Heart right ventricle (tissue), 16 donors: ENCODE measurements around the gene TUBG2. TPM values are rescaled to one million over a fixed set of nuclear protein-coding genes. Genes with fewer than 3 reads are reported as not detected.
"Not testable (repeated sequence)": the region's sequence is repeated elsewhere in the genome, so short reads cannot be mapped to it uniquely, and the experiment has no call there.

Experiments used
- ATAC-seq, 8 donors: fragments of 200-7000 bp; cut with Tn5 transposase; one replicate each; pipeline ENCODE4 v1.9.1; 2020; ENCODE audit warnings: mild to moderate bottlenecking in 8 of 8, moderate library complexity in 8 of 8, moderate number of reproducible peaks in 1 of 8
- DNase-seq, 2 donors: peaks; one replicate each; pipeline ENCODE4 v3.0.0-alpha.2; 2020
- H3K27ac ChIP-seq, 10 donors: fragments of 200-600 bp; sonication (generic) in 2 of 10; one replicate each; pipeline versions ENCODE4 v1.5.0 to v1.8.0; 2020 to 2022; ENCODE audit warnings: mild to moderate bottlenecking in 3 of 10
- H3K27me3 ChIP-seq, 7 donors: fragments of 200-600 bp; one replicate each; pipeline ENCODE4 v1.8.0; 2021 to 2022; ENCODE audit warnings: mild to moderate bottlenecking in 2 of 7
- H3K36me3 ChIP-seq, 9 donors: fragments of 200-600 bp; sonication (generic) in 1 of 9; one replicate each; pipeline versions ENCODE4 v1.5.0 to v1.8.0; 2020 to 2022; ENCODE audit warnings: mild to moderate bottlenecking in 2 of 9
- H3K4me1 ChIP-seq, 9 donors: fragments of 200-600 bp; sonication (generic) in 1 of 9; one replicate each; pipeline versions ENCODE4 v1.5.0 to v1.8.0; 2020 to 2022; ENCODE audit warnings: mild to moderate bottlenecking in 4 of 9
- H3K4me3 ChIP-seq, 10 donors: fragments of 200-600 bp; sonication (generic) in 2 of 10; one replicate each; pipeline versions ENCODE4 v1.5.0 to v1.8.0; 2020 to 2022; ENCODE audit warnings: mild to moderate bottlenecking in 7 of 10, moderate library complexity in 2 of 10
- H3K9me3 ChIP-seq, 11 donors: fragments of 200-600 bp in 10 of 11; sonication (generic) in 2 of 11; one replicate each; pipeline versions ENCODE4 v1.5.0 to v1.8.0; 2013 to 2022; ENCODE audit warnings: mild to moderate bottlenecking in 2 of 11, control low read depth in 1 of 11, moderate library complexity in 1 of 11
- WGBS, 2 donors: extraction: QIAGEN DNeasy Blood & Tissue Kit; methylation state at CpG; one replicate each; pipeline ENCODE4 v1.1.7; 2013; ENCODE audit warnings: inconsistent platforms in 1 of 2; 5-methylcytosine and 5-hydroxymethylcytosine counted together
- intact Hi-C, 10 donors: fragments of 100-400 bp; cut with DNase I; formaldehyde crosslinking; loops; one replicate each; pipeline versions ENCODE4 v1.11.1 to v1.14.2; 2022
- polyA plus RNA-seq, 2 donors: library from polyadenylated mRNA; stranded (reverse); fragments of 200-250 nt; gene quantifications; one replicate each; pipeline ENCODE4 v1.2.3, GENCODE V29; 2013
- total RNA-seq, 10 donors: library from RNA; stranded (reverse); fragmentation: NEBNext Ultra II Directional in 3 of 10; extraction: Animal tissue kit (Norgen Biotek cat#: 25700) in 3 of 10; gene quantifications; one replicate each; pipeline versions ENCODE4 v1.2.1 to v1.2.4, GENCODE V29; 2021 to 2023
- TF ChIP-seq, protein P1 (sequence below), 9 donors: fragments of 200-600 bp; sonication (generic) in 2 of 9; IDR thresholded peaks; one replicate each; pipeline versions ENCODE4 v1.5.0 to v1.8.0; 2021 to 2022; ENCODE audit warnings: antibody characterized with exemption in 9 of 9, mild to moderate bottlenecking in 5 of 9, moderate library complexity in 1 of 9
- donor health status: Arrhythmogenic right ventricular cardiomyopathy.
- donor health status: ischemic (EF 13 %, LVEDD 7.1; RV severe dilation, severe dysfunction).
- donor health status: healthy with polysubstance abuse.
- donor health status: DM: no; HTN: yes; CAD: no.
- donor health status: DM: no; HTN: no; CAD: no.
- donor health status: ischemic (EF 25% LVEDD 6.9; RV normal size, moderate dysfunction).
- donor health status: ischemic (EF 25% LVEDD 5.7; RV mildly dilated, moderate dysfunction).
- donor health status: healthy.
- donor health status: DM: yes; HTN: yes; CAD: no.
- donor health status: Ischemic cardiomyopathy.
- donor health status: ischemic (EF 35%, LVEDD 5.7; RV mildly dilated, moderate dysfunction).
- donor health status: nonischemic (EF 11% LVEDD 7.7; RV severe dilation, severe dysfunction).
- donor health status: DM: yes; HTN: yes; CAD: no.
- donor health status: PGD.
- donor health status: ischemic (EF 29% LVEDD 5.4; RV normal size, mild dysfunction).
- donor health status: nonischemic (EF 23%, LVEDD 6.1; RV moderate dilation, normal function).

The TUBG2 gene
- total and polyA plus RNA-seq, 12 donors = 9.8 to 21.3 (median 14.7) TPM

DNA sequence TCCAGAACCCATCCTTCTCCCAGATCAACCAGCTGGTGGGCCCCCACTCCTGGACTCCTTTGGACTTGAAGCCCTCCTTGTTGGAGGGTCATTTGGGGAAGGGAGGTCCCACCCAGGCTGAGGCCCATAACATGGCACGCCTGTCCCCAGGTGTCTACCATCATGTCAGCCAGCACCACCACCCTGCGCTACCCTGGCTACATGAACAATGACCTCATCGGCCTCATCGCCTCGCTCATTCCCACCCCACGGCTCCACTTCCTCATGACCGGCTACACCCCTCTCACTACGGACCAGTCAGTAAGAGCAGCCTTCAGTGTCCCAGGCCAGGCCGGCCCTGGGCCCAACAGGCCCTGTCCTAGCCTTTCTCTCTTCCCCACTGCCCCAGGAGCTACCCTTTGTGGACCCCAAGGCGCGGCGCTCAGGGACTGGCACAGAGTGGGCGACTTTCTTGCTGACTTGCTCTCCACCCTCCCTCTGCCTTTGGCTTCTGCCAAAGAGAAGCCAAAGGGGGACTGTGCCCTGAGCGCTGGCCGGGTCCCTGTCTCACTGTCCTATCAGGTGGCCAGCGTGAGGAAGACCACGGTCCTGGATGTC, 45.3 kb upstream of the TUBG2 start:
- H3K9me3 ChIP-seq = no peaks in the 10 kb centered on the region
- DNase-seq (no peak), ATAC-seq (no peak)
- H3K27ac ChIP-seq = no peak overlapping the region
- 93 to 96% methylated on average over 17 of the region's 17 CpGs for WGBS, 2 donors
- H3K36me3 ChIP-seq = peaks cover 0 to 55% (median 27%) of the 10 kb centered on the region in 9 donors
- no peaks in the 10 kb centered on the region for H3K27me3 ChIP-seq
- TF ChIP-seq, protein P1, sequence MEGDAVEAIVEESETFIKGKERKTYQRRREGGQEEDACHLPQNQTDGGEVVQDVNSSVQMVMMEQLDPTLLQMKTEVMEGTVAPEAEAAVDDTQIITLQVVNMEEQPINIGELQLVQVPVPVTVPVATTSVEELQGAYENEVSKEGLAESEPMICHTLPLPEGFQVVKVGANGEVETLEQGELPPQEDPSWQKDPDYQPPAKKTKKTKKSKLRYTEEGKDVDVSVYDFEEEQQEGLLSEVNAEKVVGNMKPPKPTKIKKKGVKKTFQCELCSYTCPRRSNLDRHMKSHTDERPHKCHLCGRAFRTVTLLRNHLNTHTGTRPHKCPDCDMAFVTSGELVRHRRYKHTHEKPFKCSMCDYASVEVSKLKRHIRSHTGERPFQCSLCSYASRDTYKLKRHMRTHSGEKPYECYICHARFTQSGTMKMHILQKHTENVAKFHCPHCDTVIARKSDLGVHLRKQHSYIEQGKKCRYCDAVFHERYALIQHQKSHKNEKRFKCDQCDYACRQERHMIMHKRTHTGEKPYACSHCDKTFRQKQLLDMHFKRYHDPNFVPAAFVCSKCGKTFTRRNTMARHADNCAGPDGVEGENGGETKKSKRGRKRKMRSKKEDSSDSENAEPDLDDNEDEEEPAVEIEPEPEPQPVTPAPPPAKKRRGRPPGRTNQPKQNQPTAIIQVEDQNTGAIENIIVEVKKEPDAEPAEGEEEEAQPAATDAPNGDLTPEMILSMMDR (IDR thresholded peaks at IDR 0.05) = no peak
- intact Hi-C loops = loop anchor here in 3 of 10 donors (10.0 kb wide), 2 partner anchors 51 to 71 kb away; partner anchors contain the start of genes CCR10 (in 1 of the 3) and CNTNAP1 (in 1 of the 3)
- H3K4me3 ChIP-seq = no peak overlapping the region
- H3K4me1 ChIP-seq = peaks cover 3 to 26% (median 20%) of the 10 kb centered on the region in 9 donors

DNA sequence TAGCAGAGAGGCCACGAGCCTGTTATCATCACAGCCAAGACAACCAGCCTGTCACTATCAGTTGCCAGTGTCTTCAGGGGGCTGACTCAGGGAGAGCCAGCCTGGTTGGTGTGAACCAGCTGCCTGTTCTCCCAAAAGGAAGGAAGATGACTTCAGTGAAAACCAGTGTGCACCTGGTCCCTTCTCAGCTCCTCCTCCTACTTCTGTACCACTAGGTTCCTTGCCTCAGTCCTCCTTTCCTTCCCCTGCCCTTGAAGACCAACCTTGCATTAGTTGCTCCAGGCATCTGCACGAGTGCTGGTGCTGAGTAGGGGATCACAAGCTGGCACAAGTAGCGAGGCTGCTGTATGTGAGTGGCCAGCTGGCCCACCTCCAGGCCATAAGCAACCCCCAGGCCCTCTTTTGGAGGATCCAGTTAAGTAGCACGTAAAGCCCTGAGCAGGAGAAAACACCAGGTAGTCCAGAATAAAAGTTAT, 41.1 kb upstream of the TUBG2 start:
- intact Hi-C loops = loop anchor here in 6 of 10 donors (5.0 to 10.0 kb wide), 4 partner anchors 39 to 67 kb away; partner anchors contain the start of genes TUBG2 (in 2 of the 6), CCR10 (in 1 of the 6), CNTNAP1 (in 1 of the 6) and PLEKHH3 (in 1 of the 6)
- Histone ChIP-seq H3K36me3 (peaks cover 0 to 33% (median 27%) of the 10 kb centered on the region in 9 donors), H3K4me1 (peaks cover 0 to 22% (median 16%) of the 10 kb centered on the region in 9 donors), H3K4me3 (peak overlapping the region in 3 of 10 donors; percentile 1 to 26 (median 15)), H3K27ac (peak overlapping the region; percentile 12 to 83 (median 73)), H3K27me3 (no peaks in the 10 kb centered on the region), H3K9me3 (no peaks in the 10 kb centered on the region)
- peak in 7 of 8 donors; percentile 3 to 61 (median 21) for ATAC-seq
- WGBS, 2 donors = 30 to 47% methylated on average over 4 of the region's 4 CpGs
- TF ChIP-seq, protein P1 (IDR thresholded peaks at IDR 0.05) = no peak
- DNase-seq = no peak

DNA sequence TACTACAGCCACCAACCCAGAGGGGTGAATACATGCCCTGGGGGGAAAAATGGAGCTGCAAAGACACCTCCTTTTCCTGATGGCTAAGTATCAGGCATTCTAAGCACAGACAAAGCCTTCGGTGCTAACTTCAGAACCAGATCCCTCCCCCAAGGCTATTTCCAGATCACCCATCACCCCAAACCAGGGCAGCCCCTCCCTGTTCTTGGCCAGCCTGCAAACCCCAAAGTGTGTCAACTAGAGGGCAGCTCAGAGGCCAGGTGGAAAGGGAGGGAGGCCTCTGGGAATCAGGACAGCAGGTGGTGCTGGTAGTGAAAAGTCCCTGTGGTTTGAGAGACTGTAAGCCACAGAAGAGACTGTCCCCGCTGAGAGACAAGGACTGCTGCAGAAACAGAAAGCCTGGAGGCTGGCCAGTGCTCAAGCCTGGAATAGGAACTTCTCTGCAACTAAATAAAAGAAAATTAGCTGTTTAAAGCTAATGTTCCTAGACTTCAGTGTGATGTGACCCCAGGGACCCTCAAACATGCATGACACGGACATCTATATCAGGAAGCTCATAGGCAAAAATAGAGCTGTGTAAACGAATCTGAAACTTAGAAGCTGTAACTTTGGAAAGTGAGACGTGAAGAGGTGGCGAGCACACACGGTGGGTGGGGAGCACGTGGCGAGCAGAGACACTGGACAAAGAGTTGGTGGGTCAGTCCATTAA, 40.5 kb upstream of the TUBG2 start:
- peaks cover 0 to 22% (median 16%) of the 10 kb centered on the region in 9 donors for H3K4me1 ChIP-seq
- H3K9me3 ChIP-seq = no peaks in the 10 kb centered on the region
- TF ChIP-seq, protein P1 (IDR thresholded peaks at IDR 0.05) = peak in 7 of 9 donors; percentile 23 to 58 (median 34)
- ATAC-seq = peak; percentile 87 to 98 (median 94)
- H3K36me3 ChIP-seq = peaks cover 0 to 27% (median 22%) of the 10 kb centered on the region in 9 donors
- H3K27ac ChIP-seq = peak overlapping the region; percentile 12 to 83 (median 73)
- DNase-seq = peak; percentile 48 to 70
- no peaks in the 10 kb centered on the region for H3K27me3 ChIP-seq
- intact Hi-C loops = loop anchor here in 6 of 10 donors (5.0 to 10.0 kb wide), 4 partner anchors 39 to 66 kb away; partner anchors contain the start of genes TUBG2 (in 2 of the 6), CCR10 (in 1 of the 6), CNTNAP1 (in 1 of the 6) and PLEKHH3 (in 1 of the 6)
- peak overlapping the region in 3 of 10 donors; percentile 1 to 26 (median 15) for H3K4me3 ChIP-seq
- 21 to 22% methylated on average over 9 of the region's 9 CpGs for WGBS, 2 donors

DNA sequence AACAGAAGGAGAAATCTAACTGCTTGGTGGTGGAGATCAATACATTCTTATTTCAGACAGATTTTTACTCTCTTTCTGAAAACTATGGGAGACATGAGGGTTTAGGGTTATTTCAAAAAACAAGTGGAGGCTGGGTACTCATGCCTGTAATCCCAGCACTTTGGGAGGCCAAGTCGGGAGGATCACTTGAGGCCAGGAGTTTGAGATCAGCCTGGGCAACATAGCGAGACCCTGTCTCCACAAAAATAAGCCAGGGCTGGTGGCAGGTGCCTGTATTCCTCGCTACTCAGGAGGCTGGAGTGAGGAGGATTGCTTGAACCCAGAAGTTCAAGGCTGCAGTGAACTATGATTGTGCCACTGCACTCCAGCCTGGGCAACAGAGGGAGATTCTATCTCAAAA, 37.1 kb upstream of the TUBG2 start:
- H3K36me3 ChIP-seq, H3K4me3 ChIP-seq, ATAC-seq, H3K27ac ChIP-seq, DNase-seq, H3K9me3 ChIP-seq, H3K27me3 ChIP-seq, intact Hi-C loops: not testable (repeated sequence)
- H3K4me1 ChIP-seq = peaks cover 0 to 22% (median 16%) of the 10 kb centered on the region in 9 donors
- 91 to 93% methylated on average over 3 of the region's 3 CpGs for whole genome bisulfite sequencing, 2 donors
